Measurements from ENCODE around the gene OR4C16.
A peak's percentile ranks its signal among the peaks of the same experiment; 100 is the strongest.

The OR4C16 gene

GRCh38 chr11:55571828-55572227, at the start of gene OR4C16:
OR4C16 (plus strand) TSS chr11:55572128; CDS start chr11:55572128, 0 bp downstream.
- no peak for DNase-seq (ENCODE audit: low read depth)
- H3K4me3 ChIP-seq (ENCODE audit: low read depth, low read length): no peak within 1 kb of the TSS
- TF ChIP-seq, protein P1, sequence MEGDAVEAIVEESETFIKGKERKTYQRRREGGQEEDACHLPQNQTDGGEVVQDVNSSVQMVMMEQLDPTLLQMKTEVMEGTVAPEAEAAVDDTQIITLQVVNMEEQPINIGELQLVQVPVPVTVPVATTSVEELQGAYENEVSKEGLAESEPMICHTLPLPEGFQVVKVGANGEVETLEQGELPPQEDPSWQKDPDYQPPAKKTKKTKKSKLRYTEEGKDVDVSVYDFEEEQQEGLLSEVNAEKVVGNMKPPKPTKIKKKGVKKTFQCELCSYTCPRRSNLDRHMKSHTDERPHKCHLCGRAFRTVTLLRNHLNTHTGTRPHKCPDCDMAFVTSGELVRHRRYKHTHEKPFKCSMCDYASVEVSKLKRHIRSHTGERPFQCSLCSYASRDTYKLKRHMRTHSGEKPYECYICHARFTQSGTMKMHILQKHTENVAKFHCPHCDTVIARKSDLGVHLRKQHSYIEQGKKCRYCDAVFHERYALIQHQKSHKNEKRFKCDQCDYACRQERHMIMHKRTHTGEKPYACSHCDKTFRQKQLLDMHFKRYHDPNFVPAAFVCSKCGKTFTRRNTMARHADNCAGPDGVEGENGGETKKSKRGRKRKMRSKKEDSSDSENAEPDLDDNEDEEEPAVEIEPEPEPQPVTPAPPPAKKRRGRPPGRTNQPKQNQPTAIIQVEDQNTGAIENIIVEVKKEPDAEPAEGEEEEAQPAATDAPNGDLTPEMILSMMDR (IDR thresholded peaks at IDR 0.05; ENCODE audit: insufficient read depth, low read depth, low read length, missing control alignments): no peak

DNA sequence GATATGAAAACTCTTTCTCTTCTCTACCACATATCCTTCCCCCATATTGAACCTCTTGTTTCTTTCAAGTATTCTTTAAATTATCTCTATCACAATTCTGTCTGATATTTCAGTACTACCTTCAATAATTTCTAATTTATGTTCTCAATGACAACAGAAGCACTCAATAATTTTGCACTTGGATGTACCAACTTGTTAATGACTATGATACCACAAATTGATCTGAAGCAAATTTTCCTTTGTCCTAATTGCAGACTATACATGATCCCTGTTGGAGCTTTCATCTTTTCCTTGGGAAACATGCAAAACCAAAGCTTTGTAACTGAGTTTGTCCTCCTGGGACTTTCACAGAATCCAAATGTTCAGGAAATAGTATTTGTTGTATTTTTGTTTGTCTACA, 17.8 kb upstream of the OR4C16 start, which contains the start of gene OR4C15:
TSS of gene OR4C15 (plus strand) at position 301 of the 400 bp plus-strand sequence. CDS start at position 301, 0 bp downstream.
- TF ChIP-seq, protein P1 (IDR thresholded peaks at IDR 0.05; ENCODE audit: insufficient read depth, low read depth, low read length, missing control alignments): no peak
- DNase-seq (ENCODE audit: low read depth): no peak
- H3K4me3 ChIP-seq (ENCODE audit: low read depth, low read length): no peak within 1 kb of the TSS

GRCh38 chr11:55572548-55572947, 620 bp downstream of the OR4C16 start:
- DNase-seq (ENCODE audit: low read depth): peak; percentile 48
- TF ChIP-seq, protein P1 (IDR thresholded peaks at IDR 0.05; ENCODE audit: insufficient read depth, low read depth, low read length, missing control alignments): no peak
- H3K4me3 ChIP-seq (ENCODE audit: low read depth, low read length): no peak overlapping the region

DNA sequence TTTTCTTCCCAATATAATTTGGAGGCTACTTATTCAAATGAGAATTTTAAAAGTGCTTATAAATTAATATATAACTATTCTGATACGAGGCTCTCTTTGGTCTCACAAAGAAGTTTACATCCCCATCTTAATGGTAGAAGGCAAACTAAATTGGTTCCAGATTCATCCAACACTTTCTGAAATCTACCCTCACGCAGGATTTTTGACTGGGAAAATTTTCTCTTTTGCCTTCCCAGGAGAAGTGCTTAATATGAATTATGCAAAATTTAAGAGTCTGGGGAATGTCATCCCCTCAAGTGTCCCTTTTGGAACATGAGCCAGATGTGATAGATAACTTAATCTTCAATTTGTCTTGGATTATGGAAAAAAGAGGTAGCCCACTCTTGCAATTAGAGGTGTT, 35.6 kb downstream of the OR4C16 start, which contains the start of gene OR4C11:
TSS of gene OR4C11 (minus strand) at position 101 of the 400 bp plus-strand sequence. CDS start 3,272 bp downstream, outside the sequence.
- TF ChIP-seq, protein P1 (IDR thresholded peaks at IDR 0.05; ENCODE audit: insufficient read depth, low read depth, low read length, missing control alignments): no peak
- no peak within 1 kb of the TSS for H3K4me3 ChIP-seq (ENCODE audit: low read depth, low read length)
- DNase-seq (ENCODE audit: low read depth): no peak
